Measurements from ENCODE around the gene EVA1B. TPM values are rescaled to one million over a fixed set of nuclear protein-coding genes. Genes with fewer than 3 reads are reported as not detected.
A peak's percentile ranks its signal among the peaks of the same experiment; 100 is the strongest.

Gene EVA1B
- total RNA-seq, 1 experiment from 2014 or later = 5.5 TPM

- Histone ChIP-seq H4K5ac (ENCODE audit: insufficient read length, low read depth, low read length) (no peak overlapping the region), H3T11ph (ENCODE audit: low read length) (no peak overlapping the region), H3K4me2 (ENCODE audit: insufficient read depth, insufficient read length, low read length) (peak overlapping the region; percentile 62), H2BK120ac (ENCODE audit: low read depth, low read length, poor library complexity, severe bottlenecking) (no peak overlapping the region), H3K23ac (ENCODE audit: insufficient read length, low read depth, low read length) (no peak overlapping the region), H2BK15ac (ENCODE audit: low read depth, low read length) (no peak overlapping the region), H3K9ac (ENCODE audit: extremely low read depth, insufficient read length, low read length) (no peak overlapping the region), H3K56ac (ENCODE audit: insufficient read length, low read depth, low read length) (no peak overlapping the region), H3K23me2 (ENCODE audit: insufficient read length, low read depth, low read length, poor library complexity, severe bottlenecking) (peaks cover 8% of the 10 kb centered on the region), H2BK20ac (ENCODE audit: low read depth, low read length, poor library complexity, severe bottlenecking) (no peak overlapping the region), H2AFZ (ENCODE audit: low read length) (no peak overlapping the region), H3K27ac (ENCODE audit: insufficient read length, low read depth, low read length) (no peak overlapping the region), H4K8ac (replicated peaks; ENCODE audit: insufficient read length, low read depth, low read length) (no peak overlapping the region), H3K27me3 (ENCODE audit: insufficient read depth, low read length) (no peaks in the 10 kb centered on the region), H2AK5ac (ENCODE audit: insufficient read length, low read length) (no peak overlapping the region), H3K18ac (ENCODE audit: insufficient read length, low read depth, low read length) (no peak overlapping the region), H3K14ac (ENCODE audit: insufficient read depth, low read length) (no peak overlapping the region), H4K20me1 (ENCODE audit: control insufficient read depth, insufficient read depth, insufficient read length) (no peaks in the 10 kb centered on the region), H3K4me1 (ENCODE audit: insufficient read depth, low read length) (peaks cover 3% of the 10 kb centered on the region; the same call in 1 of the 2 replicates), H3K79me1 (ENCODE audit: insufficient read depth, low read depth, low read length, poor library complexity, severe bottlenecking) (no peaks in the 10 kb centered on the region), H4K91ac (ENCODE audit: insufficient read length, low read depth, low read length) (no peak overlapping the region), H3K9me3 (ENCODE audit: control insufficient read depth, low read depth, low read length) (no peaks in the 10 kb centered on the region), H2BK5ac (ENCODE audit: insufficient read length, low read length) (no peak overlapping the region), H2BK12ac (ENCODE audit: insufficient read length, low read depth, low read length) (no peak overlapping the region), H3K4ac (ENCODE audit: low read depth, low read length) (no peak overlapping the region), H3K79me2 (ENCODE audit: insufficient read depth, low read length) (no peaks in the 10 kb centered on the region)
- Mint-ChIP-seq H3K27ac (peak overlapping the region; percentile 48 to 96 (median 96); a peak in 6 of 7 replicates), H3K27me3 (ENCODE audit: low read depth) (no peaks in the 10 kb centered on the region; the same call in 1 of the 2 replicates), H3K4me1 (peaks cover 16 to 19% of the 10 kb centered on the region in 2 experiments), H3K4me3 (peak overlapping the region; percentile 91 to 92), H3K36me3 (ENCODE audit: insufficient read depth in 1 of 3, low read depth in 3 of 3) (peaks cover 26 to 62% (median 60%) of the 10 kb centered on the region in 3 experiments), H3K9me3 (no peaks in the 10 kb centered on the region)
- no CpG with 5 or more reads among the region's 7 CpGs for WGBS (ENCODE audit: extremely low coverage, insufficient read length, low lambda C conversion rate)
- no peak for DNase-seq
- no peak for TF ChIP-seq CTCF (conservative IDR thresholded peaks at IDR 0.05)
These were observed 17.6 kb downstream of the EVA1B start for GRCh38 chr1:36305915-36306209.

All from H9 (cell line).